GM12892 (cell line): ENCODE results near the gene ICAM4. TPM values are rescaled to one million over a fixed set of nuclear protein-coding genes. Genes with fewer than 3 reads are reported as not detected.
"Not testable (repeated sequence)": the region's sequence is repeated elsewhere in the genome, so short reads cannot be mapped to it uniquely, and the experiment has no call there.

Source experiments
- DNase-seq: peaks from one replicate; pipeline ENCODE4 v3.0.0; 2011; ENCODE audit not compliant: insufficient read length
- FAIRE-seq: peaks from 2 replicates; lab custom pipeline; 2011; peaks lifted over from hg19 to GRCh38; lab: Jason Lieb, UNC
- POLR2A ChIP-seq: IDR thresholded peaks from 2 replicates; pipeline ENCODE4 v1.6.1; 2011; ENCODE audit warnings: low read depth, low read length, control low read depth
- POLR2AphosphoS5 ChIP-seq: IDR thresholded peaks from 2 replicates; pipeline ENCODE4 v1.6.1; 2011; ENCODE audit warnings: low read depth, low read length, control low read depth
- TAF1 ChIP-seq: IDR thresholded peaks from 2 replicates; pipeline ENCODE4 v1.6.1; 2011; ENCODE audit warnings: low read depth, mild to moderate bottlenecking, control low read depth, low read length, borderline replicate concordance
- polyA plus RNA-seq: library from polyadenylated mRNA; unstranded; fragments of >200 nt; gene quantifications from one replicate; pipeline ENCODE4 v1.2.1, GENCODE V29; 2012; ENCODE audit warnings: missing spikeins, inconsistent platforms; ENCODE audit not compliant: missing spikeins

Gene ICAM4, protein sequence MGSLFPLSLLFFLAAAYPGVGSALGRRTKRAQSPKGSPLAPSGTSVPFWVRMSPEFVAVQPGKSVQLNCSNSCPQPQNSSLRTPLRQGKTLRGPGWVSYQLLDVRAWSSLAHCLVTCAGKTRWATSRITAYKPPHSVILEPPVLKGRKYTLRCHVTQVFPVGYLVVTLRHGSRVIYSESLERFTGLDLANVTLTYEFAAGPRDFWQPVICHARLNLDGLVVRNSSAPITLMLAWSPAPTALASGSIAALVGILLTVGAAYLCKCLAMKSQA
- 0.78 TPM for polyA plus RNA-seq

DNA sequence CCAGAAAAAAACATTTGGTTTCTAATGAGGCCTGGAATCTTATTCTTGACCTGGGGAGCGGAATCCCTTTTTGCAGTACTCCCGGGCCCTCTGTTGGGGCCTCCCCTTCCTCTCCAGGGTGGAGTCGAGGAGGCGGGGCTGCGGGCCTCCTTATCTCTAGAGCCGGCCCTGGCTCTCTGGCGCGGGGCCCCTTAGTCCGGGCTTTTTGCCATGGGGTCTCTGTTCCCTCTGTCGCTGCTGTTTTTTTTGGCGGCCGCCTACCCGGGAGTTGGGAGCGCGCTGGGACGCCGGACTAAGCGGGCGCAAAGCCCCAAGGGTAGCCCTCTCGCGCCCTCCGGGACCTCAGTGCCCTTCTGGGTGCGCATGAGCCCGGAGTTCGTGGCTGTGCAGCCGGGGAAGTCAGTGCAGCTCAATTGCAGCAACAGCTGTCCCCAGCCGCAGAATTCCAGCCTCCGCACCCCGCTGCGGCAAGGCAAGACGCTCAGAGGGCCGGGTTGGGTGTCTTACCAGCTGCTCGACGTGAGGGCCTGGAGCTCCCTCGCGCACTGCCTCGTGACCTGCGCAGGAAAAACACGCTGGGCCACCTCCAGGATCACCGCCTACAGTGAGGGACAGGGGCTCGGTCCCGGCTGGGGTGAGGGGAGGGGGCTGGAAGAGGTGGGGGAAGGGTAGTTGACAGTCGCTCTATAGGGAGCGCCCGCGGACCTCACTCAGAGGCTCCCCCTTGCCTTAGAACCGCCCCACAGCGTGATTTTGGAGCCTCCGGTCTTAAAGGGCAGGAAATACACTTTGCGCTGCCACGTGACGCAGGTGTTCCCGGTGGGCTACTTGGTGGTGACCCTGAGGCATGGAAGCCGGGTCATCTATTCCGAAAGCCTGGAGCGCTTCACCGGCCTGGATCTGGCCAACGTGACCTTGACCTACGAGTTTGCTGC lies at the start of gene ICAM4:
Gene ICAM4 (plus strand): TSS at position 153 of the 935 bp plus-strand sequence. CDS start 58 bp downstream, at position 211.
- TF ChIP-seq TAF1 (no peak), POLR2AphosphoS5 (peak; percentile 47; the same call in 1 of the 2 replicates)
- DNase-seq (no peak), FAIRE-seq (peak; percentile 21)

DNA sequence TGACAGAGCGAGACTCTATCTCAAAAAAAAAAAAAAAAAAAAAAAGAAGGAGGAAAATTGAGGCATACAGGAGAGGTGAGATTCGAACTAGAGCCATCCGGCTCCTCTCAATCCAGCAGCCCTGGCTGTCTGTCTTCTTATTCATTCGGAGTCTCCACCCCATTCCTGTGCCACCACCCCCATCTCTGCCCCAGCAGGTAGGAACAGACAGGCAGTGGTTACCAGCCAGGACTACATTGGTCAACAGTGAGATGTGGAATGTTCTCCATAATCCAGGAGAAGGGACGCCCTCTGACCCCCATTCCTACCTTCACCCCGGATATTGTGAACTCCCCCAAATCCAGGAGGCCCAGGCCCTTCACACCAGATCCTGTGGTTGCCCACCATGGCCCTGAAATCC lies 49.1 kb upstream of the ICAM4 start:
- no peak for FAIRE-seq

DNA sequence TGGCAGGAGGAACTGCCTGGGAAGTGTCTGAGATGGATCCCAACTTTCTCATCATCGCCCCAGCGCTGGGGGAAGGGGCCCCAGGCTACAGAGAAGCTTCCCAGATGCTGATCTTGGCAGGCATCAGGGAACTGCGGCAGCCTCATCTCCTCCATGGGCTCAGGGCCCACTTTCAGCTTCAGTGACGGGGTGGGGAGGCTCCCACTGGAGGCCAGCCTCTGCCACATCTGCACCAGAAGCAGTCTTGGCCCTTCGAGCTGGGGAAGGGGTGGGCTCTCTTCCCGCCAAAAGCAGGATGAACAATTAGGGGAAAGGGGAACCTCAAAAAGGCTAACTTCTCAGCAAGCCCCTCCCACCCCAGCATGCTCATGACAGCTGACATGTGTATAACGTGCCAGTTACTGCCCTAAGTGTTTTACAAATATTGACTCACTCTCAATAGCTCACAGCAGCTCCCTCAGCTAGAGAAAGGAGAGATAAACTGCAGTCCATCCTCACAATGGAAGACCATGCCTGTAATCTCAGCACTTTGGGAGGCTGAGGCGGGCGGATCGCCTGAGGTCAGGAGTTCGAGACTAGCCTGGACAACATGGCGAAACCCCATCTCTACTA lies 48.5 kb upstream of the ICAM4 start:
- FAIRE-seq (peak; percentile 57), DNase-seq (no peak)
- TF ChIP-seq TAF1 = no peak
- TF ChIP-seq POLR2AphosphoS5 = no peak
- no peak for TF ChIP-seq POLR2A

More for the DNA sequence above, 49.1 kb upstream of the ICAM4 start:
- no peak for TF ChIP-seq POLR2A
- no peak for TF ChIP-seq TAF1
- TF ChIP-seq POLR2AphosphoS5 = no peak
- DNase-seq = no peak

DNA sequence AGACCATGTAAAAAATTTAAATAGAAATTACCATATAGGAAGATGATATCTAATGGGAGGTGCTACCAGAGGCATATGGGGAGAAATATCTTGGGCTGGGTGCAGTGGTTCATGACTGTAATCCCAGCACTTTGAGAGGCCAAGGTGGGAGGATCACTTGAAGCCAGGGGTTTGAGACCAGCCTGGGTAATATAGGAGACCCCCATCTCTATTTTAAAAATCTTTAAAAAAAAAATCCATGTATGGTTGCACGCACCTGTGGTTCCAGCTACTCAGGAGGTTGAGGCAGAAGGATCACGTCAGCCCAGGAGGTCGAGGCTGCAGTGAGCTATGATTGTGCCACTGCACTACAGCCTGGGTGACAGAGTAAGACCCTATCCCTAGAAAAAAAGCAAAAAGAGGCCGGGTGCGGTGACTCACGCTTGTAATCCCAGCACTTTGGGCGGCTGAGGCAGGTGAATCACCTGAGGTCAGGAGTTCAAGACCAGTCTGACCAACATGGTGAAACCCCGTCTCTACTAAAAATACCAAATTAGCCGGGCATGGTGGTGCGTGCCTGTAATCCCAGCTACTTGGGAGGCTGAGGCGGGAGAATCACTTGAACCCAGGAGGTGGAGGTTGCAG lies 44.8 kb upstream of the ICAM4 start:
- FAIRE-seq, DNase-seq: not testable (repeated sequence)

DNA sequence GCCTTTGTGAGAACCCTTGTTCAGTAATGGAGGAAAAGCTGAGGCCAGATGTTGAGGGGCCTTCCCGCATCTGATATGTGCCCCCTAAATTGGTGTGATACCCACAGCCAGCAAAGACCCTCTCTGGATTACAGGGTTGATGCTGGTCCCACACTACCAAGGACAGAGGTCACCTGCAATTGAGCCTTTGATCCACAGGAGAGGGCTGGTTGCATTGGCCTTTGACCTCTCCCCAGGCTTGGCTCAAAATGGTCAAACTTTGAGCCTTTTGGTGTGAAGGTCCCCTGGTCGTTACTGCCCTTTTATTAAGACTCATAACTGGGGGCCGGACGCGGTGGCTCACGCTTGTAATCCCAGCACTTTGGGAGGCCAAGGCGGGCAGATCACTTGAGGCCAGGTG lies 43.1 kb upstream of the ICAM4 start:
- DNase-seq (no peak), FAIRE-seq (no peak)
- TF ChIP-seq POLR2A (no peak), TAF1 (no peak), POLR2AphosphoS5 (no peak)

DNA sequence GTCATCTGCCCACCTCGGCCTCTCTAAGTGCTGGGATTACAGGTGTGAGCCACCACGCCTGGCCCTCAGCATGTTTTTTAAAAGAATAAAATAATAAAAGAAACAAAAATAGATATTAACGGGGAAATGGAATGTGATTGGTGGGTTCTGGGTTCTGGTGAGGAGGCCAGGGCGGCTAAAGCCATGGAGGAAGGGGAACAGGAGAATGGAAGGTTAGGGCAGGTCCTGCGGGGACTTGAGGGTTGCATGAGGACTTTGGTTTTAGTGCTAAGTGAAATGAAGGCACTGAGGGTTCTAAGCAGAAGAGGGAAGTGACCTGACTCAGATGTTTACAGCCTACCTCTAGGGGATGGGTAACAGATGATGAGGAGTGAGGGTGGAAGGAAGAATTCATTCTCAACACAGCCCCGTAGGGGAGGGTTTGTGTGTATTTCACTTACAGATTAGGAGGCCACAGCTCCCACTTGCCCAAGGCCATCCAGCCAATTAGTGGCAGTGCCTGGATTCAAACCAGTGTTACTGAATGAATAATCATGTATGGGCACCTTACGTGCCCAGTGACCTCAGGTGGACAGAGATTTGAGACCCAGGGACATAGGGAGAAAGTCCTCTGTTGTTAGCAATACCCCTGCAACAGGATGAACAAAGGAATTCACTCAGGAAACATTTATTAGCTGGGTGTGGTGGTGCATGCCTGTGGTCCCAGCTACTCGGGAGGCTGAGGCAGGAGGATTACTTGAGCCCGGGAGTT lies 41.4 kb upstream of the ICAM4 start:
- FAIRE-seq = peak; percentile 89
- TF ChIP-seq POLR2AphosphoS5 (no peak), TAF1 (no peak), POLR2A (no peak)
- DNase-seq = no peak

DNA sequence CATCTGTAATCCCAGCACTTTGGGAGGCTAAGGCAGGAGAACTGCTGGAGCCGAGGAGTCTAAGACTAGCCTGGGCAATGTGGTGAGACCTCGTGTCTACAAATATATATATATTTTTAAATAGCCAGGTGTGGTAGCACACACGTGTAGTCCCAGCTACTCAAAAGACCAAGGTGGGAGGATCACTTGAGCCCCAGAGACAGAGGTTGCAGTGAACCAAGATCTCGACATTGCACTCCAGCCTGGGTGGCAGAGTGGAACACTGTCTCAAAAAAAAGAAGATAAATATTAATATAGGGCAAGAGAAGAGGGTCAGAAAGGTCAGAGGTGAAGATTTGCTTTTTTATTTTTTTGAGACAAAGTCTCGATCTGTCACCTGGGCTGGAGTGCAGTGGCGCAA lies 40.2 kb upstream of the ICAM4 start:
- DNase-seq = no peak
- no peak for TF ChIP-seq POLR2AphosphoS5
- TF ChIP-seq TAF1 = no peak
- no peak for TF ChIP-seq POLR2A
- no peak for FAIRE-seq

DNA sequence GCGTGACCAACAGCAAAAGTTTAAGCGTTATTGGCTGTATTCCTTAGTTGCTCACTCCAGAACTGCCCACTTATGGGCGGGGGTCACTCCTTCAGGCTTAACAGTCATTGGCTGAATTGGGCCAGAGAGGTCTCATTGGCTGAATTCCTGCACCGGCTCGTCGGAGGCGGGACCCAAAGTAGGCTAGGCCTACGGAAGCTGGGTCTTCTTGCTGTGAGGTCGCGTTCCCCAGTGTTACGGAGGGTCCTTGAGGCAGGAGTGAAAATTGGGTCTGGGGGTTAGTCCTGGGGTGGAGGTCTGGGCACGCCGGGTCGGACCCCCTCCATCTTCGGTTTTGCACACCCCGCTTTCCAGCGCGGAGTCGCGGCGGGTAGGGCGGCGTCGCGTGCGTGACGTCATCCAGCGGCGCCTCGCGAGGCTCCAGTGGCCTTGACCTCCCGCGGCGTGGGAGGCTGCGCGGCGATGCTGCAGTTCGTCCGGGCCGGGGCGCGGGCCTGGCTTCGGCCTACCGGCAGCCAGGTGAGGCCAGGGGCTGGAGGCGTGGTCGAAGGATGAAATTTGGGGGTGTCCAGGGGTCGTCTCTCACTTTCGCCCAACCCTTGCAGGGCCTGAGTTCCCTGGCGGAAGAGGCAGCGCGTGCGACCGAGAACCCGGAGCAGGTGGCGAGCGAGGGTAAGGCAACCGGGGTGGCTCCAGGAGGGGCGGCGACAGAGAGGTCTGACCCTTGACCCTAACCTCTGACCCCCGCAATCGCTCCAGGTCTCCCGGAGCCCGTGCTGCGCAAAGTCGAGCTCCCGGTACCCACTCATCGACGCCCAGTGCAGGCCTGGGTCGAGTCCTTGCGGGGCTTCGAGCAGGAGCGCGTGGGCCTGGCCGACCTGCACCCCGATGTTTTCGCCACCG lies 34.7 kb upstream of the ICAM4 start, which contains the start of gene MRPL4:
Gene MRPL4 (plus strand): TSS at position 423 of the 903 bp plus-strand sequence. CDS start 40 bp downstream, at position 463.
- TF ChIP-seq POLR2A (peak; percentile 86), POLR2AphosphoS5 (peak; percentile 76), TAF1 (peak; percentile 54; the same call in 1 of the 2 replicates)
- FAIRE-seq (peak; percentile 98), DNase-seq (peak; percentile 91)

DNA sequence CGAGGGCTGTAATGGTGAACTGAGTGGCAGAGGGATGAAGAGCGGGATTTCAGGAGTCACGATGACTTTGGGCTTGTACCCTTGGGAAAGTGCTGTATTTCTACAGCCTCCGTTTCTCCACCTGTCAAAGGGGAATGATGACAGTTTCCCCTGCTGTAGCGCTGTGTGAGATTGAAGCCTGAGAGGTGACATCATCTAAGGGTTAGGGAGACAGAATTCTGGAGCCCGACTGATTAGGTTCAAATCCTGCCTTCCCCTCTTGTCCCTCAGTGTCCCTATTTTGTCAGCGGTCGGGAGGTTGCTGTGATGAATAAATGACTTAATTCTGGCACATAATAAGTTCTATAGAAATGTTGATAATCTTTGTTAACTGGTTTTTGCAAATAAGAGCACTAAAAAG lies 34.0 kb upstream of the ICAM4 start:
- TF ChIP-seq POLR2A = no peak
- TF ChIP-seq POLR2AphosphoS5 = no peak
- TF ChIP-seq TAF1 = no peak
- FAIRE-seq (no peak), DNase-seq (no peak)
